Measurements from ENCODE around the gene AP2A2. TPM values are rescaled to one million over a fixed set of nuclear protein-coding genes. Genes with fewer than 3 reads are reported as not detected.
A peak's percentile ranks its signal among the peaks of the same experiment; 100 is the strongest.

The AP2A2 gene
- total RNA-seq, 1 experiment from 2014 or later: 47.1 TPM

GRCh38 chr11:897253-898142, 28.2 kb upstream of the AP2A2 start:
- no peaks in the 10 kb centered on the region for H3K4me1 Mint-ChIP-seq
- H3K27ac Mint-ChIP-seq: no peak overlapping the region
- ChIA-PET CTCF (interaction anchor here (0.6 to 2.3 kb wide), 29 partner anchors 8 to 649 kb away, joined by 3 to 18 read pairs (median 5); partner anchors contain the start of genes AP2A2 and CD151), POLR2A (no interaction called here)
- no peak for DNase-seq (ENCODE audit: low spot score)
- peaks cover 22% of the 10 kb centered on the region for H3K36me3 Mint-ChIP-seq
- no peak for ATAC-seq
- no peak overlapping the region for H3K4me3 Mint-ChIP-seq
- TF ChIP-seq CREB1 (CRISPR knock-in tag; IDR thresholded peaks at IDR 0.05) (no peak), PRDM15 (CRISPR knock-in tag; IDR thresholded peaks at IDR 0.05) (no peak), ZNF396 (CRISPR knock-in tag; IDR thresholded peaks at IDR 0.05; ENCODE audit: borderline replicate concordance) (no peak), GABPB1 (CRISPR knock-in tag; IDR thresholded peaks at IDR 0.05) (no peak), GTF2I (CRISPR knock-in tag; conservative IDR thresholded peaks at IDR 0.05) (no peak), ZNF671 (CRISPR knock-in tag; IDR thresholded peaks at IDR 0.05) (no peak)
- H3K27me3 Mint-ChIP-seq (ENCODE audit: low read depth): no peaks in the 10 kb centered on the region
- no peaks in the 10 kb centered on the region for H3K9me3 Mint-ChIP-seq

- TF ChIP-seq ZNF532 (CRISPR knock-in tag; IDR thresholded peaks at IDR 0.05; ENCODE audit: borderline replicate concordance) (no peak), CTCF (IDR thresholded peaks at IDR 0.05) (peak; percentile 27; the same call in 1 of the 2 replicates)
- no peak overlapping the region for H3K4me3 Mint-ChIP-seq
Measured at GRCh38 chr11:898143-898511, 27.5 kb upstream of the AP2A2 start.

GRCh38 chr11:898540-899190, 27.0 kb upstream of the AP2A2 start:
- ATAC-seq (peak; percentile 27), DNase-seq (ENCODE audit: low spot score) (peak; percentile 57)
- Mint-ChIP-seq H3K27ac (no peak overlapping the region), H3K4me3 (no peak overlapping the region), H3K27me3 (ENCODE audit: low read depth) (no peaks in the 10 kb centered on the region), H3K9me3 (no peaks in the 10 kb centered on the region), H3K36me3 (peaks cover 33% of the 10 kb centered on the region), H3K4me1 (no peaks in the 10 kb centered on the region)
- TF ChIP-seq USF1 (CRISPR knock-in tag; IDR thresholded peaks at IDR 0.05) (peak; percentile 80; the same call in 1 of the 2 replicates), USF2 (CRISPR knock-in tag; IDR thresholded peaks at IDR 0.05) (peak; percentile 78), ZBTB43 (CRISPR knock-in tag; IDR thresholded peaks at IDR 0.05) (no peak)
- CTCF ChIA-PET: interaction anchor here (0.6 to 2.3 kb wide), 28 partner anchors 10 to 158 kb away, joined by 3 to 18 read pairs (median 5); partner anchors contain the start of genes AP2A2 and CD151
- POLR2A ChIA-PET: no interaction called here

More at GRCh38 chr11:898143-898511, 27.5 kb upstream of the AP2A2 start:
- Mint-ChIP-seq H3K9me3 (no peaks in the 10 kb centered on the region), H3K27me3 (ENCODE audit: low read depth) (no peaks in the 10 kb centered on the region), H3K27ac (no peak overlapping the region), H3K36me3 (peaks cover 28% of the 10 kb centered on the region), H3K4me1 (no peaks in the 10 kb centered on the region)
- peak; percentile 63 for ATAC-seq
- peak; percentile 55 for DNase-seq (ENCODE audit: low spot score)
- CTCF ChIA-PET: interaction anchor here (0.6 to 2.3 kb wide), 30 partner anchors 9 to 649 kb away, joined by 3 to 18 read pairs (median 5); partner anchors contain the start of genes AP2A2 and CD151
- POLR2A ChIA-PET: no interaction called here

Data from WTC11 (cell line).